Colon (tissue), 2 donors: Measurements from ENCODE around the gene SRSF7.
"Not testable (repeated sequence)": the region's sequence is repeated elsewhere in the genome, so short reads cannot be mapped to it uniquely, and the experiment has no call there.

Experiments
- FAIRE-seq: peaks from 2 replicates; lab custom pipeline; 2012; peaks lifted over from hg19 to GRCh38; lab: Jason Lieb, UNC
- donor health status: control.
- donor health status: control.

Gene SRSF7

GRCh38 chr2:38750891-38751595 lies at the start of gene SRSF7:
SRSF7 (minus strand) TSS chr2:38751361; CDS start chr2:38751256, 105 bp downstream.
- FAIRE-seq, result no peak

- no peak for FAIRE-seq
Observed at GRCh38 chr2:38797953-38798352, 46.8 kb upstream of the SRSF7 start.

GRCh38 chr2:38797250-38797676 lies 46.1 kb upstream of the SRSF7 start:
- FAIRE-seq, result no peak

DNA sequence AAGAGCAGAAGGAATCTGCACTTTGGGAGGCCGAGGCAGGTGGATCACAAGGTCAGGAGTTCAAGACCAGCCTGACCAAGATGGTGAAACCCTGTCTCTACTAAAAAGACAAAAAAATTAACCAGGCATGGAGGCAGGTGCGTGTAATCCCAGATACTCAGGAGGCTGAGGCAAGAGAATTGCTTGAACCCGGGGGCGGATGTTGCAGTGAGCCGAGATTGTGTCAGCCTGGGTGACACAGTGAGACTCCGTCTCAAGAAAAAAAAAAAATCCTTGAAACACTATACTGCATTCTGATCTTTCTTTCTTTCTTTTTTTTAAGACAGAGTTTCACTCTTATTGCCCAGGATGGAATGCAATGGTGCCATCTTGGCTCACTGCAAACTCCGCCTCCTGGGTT lies 43.9 kb upstream of the SRSF7 start:
- FAIRE-seq, result not testable (repeated sequence)

DNA sequence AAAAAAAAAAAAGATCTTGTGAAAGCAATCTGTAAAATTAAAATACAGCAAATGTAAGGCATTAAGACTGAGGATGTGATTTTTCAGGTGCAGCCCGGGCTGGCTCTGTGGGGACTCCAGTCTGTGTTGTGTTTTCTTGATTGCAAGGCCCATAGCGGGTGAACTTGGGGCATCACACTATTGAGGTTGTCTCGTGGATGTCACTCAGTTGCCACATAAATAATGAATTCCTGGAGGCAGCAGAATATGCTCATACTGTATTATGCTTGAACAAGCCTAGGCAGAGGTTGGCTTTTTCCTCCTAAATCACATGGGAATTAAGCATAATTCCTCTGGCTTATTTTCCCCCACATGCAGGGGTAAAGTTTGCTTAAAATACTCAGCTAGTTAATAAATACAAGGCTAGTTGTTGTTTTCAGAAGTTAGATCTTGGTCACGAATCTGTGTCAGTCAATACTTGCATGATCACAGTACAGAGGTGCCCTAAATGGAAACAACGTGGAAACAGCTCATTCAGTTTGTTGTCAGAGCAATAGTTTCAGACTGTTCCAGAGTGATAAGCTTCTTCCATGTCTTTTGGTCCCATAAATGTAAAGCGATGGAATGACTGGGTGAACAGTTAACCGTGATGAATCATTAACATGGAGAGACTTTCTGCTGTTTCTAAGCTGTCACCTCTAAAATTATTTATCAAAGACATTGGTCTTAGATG lies 43.2 kb upstream of the SRSF7 start:
- FAIRE-seq, result no peak

- no peak for FAIRE-seq
Observed at GRCh38 chr2:38793511-38793910, 42.4 kb upstream of the SRSF7 start.

- no peak for FAIRE-seq
Observed at GRCh38 chr2:38792751-38793150, 41.6 kb upstream of the SRSF7 start.

DNA sequence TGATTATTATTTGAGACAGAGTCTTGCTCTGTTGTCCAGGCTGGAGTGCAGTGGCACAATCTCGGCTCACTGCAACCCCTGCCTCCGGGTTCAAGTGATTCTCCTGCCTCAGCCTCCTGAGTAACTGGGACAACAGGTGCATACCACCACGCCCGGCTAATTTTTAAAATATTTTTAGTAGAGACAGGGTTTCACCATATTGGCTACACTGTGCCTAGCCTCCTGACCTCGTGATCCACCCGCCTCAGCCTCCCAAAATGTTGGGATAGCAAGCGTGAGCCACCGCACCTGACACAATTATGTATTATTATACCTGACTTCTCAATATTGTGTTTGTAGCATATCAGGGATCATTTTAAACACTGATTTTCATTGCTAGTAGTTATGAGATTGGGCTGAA lies 41.2 kb upstream of the SRSF7 start:
- not testable (repeated sequence) for FAIRE-seq

DNA sequence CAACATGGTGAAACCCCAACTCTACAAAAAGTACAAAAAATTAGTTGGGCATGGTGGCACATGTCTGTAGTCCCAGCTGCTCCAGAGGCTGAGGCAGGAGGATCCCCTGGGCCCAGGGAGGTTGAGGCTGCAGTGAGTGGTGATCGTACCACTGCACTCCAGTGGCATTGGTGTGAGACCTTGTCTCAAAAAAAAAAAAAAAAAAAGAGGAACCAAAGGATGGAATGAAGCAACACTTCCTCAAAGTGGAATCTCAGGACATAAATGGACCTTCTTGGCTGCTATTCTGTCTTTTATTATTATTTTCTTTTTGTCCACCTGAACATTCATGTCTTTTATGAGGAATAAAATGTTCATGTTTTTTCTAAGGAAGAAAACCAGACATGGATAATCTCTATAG lies 40.6 kb upstream of the SRSF7 start:
- FAIRE-seq, result no peak

DNA sequence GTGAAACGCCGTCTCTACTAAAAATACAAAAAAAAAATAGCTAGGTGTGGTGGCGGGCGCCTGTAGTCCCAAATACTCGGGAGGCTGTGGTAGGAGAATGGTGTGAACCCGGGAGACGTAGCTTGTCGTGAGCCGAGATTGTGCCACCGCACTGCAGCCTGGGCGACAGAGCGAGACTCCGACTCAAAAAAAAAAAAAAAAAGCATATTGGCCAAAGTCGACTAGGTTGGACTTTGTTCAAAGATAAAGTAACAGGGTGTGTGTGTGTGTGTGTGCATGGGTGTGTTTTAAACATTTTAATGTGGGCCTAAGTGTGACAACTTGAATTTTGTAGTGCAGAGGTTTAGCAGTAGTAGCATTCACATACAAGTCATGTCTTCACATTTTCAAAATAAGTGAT lies 38.5 kb upstream of the SRSF7 start:
- no peak for FAIRE-seq

GRCh38 chr2:38788306-38788705 lies 37.1 kb upstream of the SRSF7 start:
- no peak for FAIRE-seq

DNA sequence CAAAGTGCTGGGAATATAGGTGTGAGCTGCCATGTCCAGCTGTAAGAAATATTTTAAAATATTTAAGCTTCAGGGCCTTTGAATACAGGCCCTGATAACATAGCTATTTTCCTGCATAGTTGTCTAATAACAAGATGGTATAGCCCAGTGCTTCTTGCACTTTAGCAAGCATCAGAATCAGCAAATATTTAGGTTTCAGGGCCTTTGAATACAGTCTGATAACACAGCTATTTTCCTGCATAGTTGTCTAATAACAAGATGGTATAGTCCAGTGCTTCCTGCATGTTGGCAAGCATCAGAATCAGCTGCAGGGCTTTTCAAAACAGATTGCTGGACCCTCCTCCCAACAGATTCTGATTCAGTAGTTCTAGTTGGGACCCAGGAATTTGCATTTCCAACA lies 32.4 kb upstream of the SRSF7 start:
- no peak for FAIRE-seq

- FAIRE-seq, result no peak
Observed at GRCh38 chr2:38778687-38779082, 27.5 kb upstream of the SRSF7 start.

- no peak for FAIRE-seq
Observed at GRCh38 chr2:38776531-38776930, 25.4 kb upstream of the SRSF7 start.

GRCh38 chr2:38775921-38776225 lies 24.7 kb upstream of the SRSF7 start:
- FAIRE-seq, result no peak

- no peak for FAIRE-seq
Observed at GRCh38 chr2:38775097-38775920, 24.1 kb upstream of the SRSF7 start.

- no peak for FAIRE-seq
Observed at GRCh38 chr2:38771632-38772031, 20.5 kb upstream of the SRSF7 start.

GRCh38 chr2:38765551-38765950 lies 14.4 kb upstream of the SRSF7 start:
- FAIRE-seq, result no peak

GRCh38 chr2:38765149-38765548 lies 14.0 kb upstream of the SRSF7 start:
- no peak for FAIRE-seq

- no peak for FAIRE-seq
Observed at GRCh38 chr2:38763728-38764127, 12.6 kb upstream of the SRSF7 start.

GRCh38 chr2:38763228-38763627 lies 12.1 kb upstream of the SRSF7 start:
- no peak for FAIRE-seq

DNA sequence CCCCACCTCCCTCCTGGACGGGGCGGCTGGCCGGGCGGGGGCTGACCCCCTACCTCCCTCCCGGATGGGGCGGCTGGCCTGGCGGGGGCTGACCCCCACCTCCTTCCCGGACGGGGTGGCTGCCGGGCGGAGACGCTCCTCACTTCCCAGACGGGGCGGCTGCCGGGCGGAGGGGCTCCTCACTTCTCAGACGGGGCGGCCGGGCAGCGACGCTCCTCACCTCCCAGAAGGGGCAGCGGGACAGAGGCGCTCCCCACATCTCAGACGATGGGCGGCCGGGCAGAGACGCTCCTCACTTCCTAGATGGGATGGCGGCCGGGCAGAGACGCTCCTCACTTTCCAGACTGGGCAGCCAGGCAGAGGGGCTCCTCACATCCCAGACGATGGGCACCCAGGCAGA lies 4.7 kb upstream of the SRSF7 start:
- FAIRE-seq, result not testable (repeated sequence)

DNA sequence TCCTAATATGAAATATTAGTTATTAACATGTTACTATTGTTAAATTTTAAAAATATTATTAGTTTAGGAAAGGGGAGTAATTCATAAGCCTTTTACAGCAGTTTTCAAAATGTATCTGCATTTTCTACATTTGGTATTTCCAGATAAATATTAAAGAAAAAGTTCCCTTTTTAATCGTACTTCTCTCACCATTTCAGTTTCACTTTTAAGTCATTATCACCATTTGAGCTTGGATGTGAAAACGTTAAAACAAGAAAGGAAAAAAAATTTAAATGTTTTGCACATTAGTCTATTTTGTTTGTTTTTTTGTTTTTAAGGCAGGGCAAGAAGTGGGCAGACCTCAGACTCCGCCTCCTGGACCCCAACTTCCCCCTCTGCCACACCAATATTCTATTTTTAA lies 3.3 kb upstream of the SRSF7 start:
- FAIRE-seq, result no peak
